HG03460 (cell line): ENCODE data around the gene HTR3B.
"Not testable (repeated sequence)": the region's sequence is repeated elsewhere in the genome, so short reads cannot be mapped to it uniquely, and the experiment has no call there.

ENCODE experiments used
- ATAC-seq: cut with Tn5 transposase; IDR thresholded peaks from one replicate; pipeline ENCODE4 v1.9.1; 2021; ENCODE audit not compliant: unreplicated experiment

Gene HTR3B

DNA sequence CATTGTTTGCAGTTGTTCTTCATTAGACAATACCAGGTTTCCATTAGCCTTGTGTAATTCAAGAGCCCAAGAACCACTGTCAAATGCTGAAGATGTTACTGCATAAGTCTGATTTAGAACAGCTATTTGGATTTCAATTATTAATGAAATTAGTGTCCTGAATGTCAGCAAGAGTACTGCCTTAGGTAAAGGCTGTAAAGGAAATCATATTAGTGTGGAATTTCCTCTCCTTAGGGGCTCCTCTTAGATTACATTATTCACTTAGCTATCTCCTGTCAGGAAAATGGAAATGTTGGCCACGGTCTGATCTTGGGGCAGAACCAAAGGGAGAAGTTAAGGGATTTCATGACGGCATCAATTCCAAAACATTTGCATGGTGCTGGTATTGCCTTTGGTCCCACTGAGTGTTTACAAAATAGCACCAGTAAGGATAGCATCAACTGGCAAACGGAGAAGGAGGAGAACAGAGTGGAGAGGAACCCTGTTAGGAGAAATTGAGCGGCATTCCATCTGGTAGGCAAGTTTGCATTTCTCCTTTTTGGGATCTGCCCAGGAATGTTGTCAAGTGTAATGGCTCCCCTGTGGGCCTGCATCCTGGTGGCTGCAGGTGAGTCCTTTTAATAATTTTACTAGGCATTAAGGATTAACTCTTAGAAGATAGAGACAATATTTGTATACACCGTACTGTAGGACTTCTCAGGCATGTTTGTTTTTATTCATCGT lies at the start of gene HTR3B:
TSS of gene HTR3B (plus strand) at position 418 of the 723 bp plus-strand sequence. CDS start at position 556, 138 bp downstream.
- ATAC-seq: no peak

DNA sequence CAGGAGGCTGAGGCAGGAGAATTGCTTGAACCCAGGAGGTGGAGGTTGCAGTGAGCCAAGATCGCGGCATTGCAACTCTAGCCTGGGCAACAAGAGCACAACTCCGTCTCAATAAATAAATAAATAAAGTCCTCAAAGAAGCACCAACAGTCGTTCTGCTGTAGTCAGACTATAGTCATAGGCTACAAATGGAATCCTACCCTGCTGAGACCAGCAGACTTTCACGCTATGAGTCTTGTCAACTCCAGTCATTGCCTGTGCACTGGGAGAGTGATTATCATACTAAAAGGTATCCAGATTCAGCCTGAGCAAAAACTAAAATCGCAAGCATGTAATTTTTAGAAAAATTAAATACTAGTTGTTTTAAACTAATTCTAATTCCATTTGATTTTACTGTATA lies 48.8 kb upstream of the HTR3B start:
- ATAC-seq: no peak

DNA sequence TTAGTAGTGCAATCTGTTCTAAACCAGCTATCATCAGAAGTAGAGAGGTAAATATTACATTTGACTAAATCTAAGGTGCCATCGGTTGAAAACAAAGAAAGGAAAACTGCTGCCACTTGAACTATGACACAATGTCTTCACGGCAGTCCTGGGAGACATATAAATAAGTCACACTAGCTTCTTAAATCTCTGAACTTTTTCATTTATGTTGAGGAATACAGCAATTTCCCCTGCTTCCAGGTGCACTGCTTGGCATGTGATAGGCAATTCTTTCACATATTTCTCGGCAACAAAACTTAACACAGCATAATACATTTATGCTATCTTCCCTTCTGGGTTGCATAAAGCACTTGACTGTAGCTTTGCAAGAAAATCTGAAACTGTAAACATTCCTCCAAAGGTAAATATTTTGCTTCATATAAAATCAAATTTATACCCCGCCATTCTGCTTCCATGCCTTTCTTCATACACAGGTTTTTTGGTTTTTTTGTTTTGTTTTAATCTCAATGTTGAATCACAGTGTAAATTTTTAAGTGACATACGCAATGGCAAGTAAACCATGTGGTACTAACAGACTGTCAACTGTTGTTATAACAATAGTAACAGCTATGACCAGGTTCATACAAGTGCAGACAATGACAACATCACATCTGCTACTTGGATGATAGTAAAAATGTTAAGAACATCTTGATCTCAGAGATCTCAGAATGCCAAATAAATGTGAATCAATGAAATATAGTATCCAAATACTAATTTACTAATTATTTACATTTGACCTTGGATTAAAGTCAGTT lies 47.4 kb upstream of the HTR3B start:
- no peak for ATAC-seq

DNA sequence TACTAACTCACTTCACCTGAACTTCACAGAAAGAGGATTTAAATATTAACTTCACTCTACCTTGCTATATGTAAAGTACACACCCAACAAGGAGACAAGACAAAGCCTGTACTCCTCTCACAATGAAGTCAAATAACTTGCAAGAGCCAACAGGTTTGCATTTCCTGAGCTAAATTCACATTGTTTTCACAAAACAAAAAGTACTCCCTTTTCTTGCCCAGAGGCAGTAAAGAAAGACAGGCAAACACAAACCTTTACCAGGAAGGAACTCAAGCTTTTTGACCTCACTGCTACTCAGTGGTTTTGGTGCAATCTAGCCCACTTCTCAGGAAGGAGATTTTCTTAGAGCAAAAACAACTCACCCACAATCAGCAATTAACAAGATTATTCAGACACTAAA lies 44.9 kb upstream of the HTR3B start:
- ATAC-seq: no peak

DNA sequence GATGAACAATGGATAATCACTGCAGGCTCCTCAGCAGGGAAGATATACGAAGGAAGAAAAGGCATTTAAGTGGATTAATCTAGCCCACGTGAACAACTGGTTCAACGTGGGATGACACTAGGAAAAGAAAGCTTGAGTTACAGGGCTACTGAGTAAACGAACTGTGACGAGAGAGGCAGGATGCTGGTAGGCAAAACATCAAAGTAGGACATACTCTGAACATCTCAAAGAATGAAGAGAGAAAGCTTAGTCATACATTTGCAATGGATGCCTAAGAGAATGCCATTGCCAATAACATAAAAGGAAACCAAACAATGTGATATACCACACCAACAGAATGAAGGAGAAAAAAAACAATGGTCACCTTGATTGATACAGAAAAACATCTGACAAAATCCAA lies 42.2 kb upstream of the HTR3B start:
- no peak for ATAC-seq

- ATAC-seq: no peak
These were observed 40.2 kb upstream of the HTR3B start for GRCh38 chr11:113864410-113864809.

DNA sequence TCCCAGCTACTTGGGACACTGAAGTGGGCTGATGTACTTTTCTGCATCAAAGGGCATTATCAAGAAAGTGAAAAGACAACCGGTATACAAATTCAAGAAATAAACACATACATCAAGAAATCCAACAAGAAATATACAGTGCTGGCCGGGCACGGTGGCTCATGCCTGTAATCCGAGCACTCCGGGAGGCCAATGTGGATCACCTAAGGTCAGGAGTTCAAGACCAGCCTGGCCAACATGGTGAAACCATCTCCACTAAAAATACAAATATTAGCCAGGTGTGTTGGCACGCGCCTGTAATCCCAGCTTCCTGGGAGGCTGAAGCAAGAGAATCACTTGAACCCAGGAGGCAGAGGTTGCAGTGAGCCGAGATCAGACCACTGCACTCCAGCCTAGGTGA lies 38.7 kb upstream of the HTR3B start:
- ATAC-seq: no peak

DNA sequence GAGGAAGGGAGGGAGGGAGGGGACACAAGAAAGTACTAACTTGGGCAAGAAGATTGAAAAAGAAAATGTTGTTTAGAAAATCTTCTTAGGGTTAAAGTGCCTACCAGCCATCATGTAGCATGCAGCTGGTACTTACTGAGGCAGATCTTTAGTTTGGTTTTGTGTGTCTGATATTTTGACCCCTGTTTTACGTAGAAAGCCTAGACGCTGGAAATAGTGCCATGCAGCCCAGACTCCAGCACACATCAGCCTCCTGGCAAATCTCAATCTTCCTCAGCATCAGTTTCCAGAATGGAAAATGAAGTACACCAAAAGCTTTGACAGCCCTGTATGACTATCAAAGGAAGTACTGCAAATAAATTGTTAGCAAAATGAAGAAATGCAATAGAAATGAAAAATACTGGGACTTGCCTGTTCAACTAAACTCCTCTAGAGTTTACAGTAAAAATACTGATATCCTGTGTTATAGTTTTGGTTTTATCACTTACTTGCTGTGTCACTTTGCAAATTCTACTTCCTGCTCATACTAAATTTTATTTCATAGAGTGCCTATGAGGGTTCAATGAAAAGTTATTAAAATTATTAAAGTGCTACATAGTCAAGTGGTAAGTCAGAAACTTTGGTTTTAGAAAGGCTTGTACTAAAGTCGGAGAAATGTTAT lies 36.6 kb upstream of the HTR3B start:
- no peak for ATAC-seq

DNA sequence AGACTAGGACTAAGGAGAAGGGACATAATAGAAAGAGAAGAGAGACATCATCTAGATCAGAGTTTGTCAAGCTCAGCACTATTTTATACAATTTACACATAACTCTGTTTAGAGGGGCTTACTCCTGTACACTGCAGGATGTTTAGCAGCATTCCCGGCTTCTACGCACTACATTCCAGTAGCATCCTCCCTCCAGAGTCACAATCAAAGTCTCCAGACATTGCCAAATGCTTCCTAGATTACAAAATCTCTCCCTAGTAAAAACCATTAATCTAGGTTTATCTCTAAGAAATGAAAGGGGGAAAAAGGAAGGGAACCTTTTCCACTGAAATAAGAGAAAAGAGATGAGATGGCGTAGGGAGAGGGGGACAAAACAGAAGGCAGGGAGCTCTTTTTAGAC lies 33.3 kb upstream of the HTR3B start:
- ATAC-seq: no peak

DNA sequence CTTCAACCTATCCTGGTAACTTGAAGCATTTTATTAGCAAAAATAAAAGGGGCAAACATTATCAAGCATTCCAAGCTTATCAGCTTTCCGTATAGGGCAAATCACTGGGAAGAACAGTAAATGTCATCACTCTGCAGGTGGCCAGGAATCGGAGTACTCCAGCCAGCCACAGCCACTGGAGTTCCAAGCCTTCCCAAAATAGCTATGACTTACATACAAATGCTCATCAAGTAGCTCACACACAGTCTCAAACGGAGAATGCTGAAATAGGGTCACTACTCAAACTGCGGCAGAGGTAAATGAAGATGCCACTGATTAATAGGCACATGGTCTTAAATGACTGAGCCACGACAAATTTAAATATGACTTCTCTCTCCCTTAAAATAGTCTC lies 31.4 kb upstream of the HTR3B start:
- no peak for ATAC-seq

DNA sequence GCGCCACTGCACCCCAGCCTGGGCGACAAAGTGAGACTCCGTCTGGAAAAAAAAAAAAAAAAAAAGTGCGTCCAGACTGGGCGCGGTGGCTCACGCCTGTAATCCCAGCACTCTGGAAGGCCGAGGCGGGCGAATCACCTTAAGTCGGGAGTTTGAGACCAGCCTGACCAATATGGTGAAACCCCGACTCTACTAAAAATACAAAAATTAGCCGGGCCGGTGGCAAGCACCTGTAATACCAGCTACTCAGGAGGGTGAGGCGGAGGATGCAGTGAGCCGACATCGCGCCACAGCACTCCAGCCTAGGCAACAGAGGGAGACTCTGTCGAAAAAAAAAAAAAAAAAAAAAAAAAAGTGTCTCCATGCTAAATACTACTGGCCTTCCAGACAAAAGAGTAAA lies 30.5 kb upstream of the HTR3B start:
- ATAC-seq: no peak

DNA sequence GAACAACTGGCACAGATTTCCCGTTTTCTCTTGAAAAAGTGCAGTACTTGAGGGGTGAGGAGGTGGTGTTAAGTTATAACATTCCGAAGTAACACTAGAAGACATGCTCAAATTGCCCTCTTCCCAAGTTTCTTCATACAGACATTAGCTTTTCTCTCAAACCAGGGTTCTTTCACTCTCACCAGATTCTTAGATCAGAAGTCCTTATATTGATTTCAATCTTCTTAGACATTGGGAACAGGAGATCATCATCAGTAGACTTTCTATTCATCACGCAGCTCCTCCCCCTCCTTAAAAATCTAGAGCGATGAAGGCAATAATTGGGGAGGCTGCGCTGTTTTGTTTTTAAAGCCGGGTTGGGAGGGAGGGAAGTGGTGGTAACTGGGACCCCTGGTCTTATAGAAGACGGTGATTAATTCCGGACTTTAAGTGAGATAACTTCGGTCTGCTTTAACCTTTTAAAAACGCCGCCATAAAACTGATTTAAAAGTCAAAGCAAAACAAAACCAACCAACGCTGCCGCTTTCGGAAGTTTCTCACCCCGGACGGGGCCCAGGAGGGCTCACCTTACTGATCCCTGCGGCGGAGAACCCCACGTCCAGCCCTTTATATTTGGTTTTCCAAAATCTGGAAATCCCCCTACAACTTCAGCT lies 29.9 kb upstream of the HTR3B start:
- ATAC-seq: peak; percentile 33

GRCh38 chr11:113875234-113876073 lies 29.1 kb upstream of the HTR3B start, which contains the start of gene USP28:
TSS of gene USP28 (minus strand) at chr11:113875572. CDS start at chr11:113875501, 71 bp downstream.
- ATAC-seq: peak; percentile 87

DNA sequence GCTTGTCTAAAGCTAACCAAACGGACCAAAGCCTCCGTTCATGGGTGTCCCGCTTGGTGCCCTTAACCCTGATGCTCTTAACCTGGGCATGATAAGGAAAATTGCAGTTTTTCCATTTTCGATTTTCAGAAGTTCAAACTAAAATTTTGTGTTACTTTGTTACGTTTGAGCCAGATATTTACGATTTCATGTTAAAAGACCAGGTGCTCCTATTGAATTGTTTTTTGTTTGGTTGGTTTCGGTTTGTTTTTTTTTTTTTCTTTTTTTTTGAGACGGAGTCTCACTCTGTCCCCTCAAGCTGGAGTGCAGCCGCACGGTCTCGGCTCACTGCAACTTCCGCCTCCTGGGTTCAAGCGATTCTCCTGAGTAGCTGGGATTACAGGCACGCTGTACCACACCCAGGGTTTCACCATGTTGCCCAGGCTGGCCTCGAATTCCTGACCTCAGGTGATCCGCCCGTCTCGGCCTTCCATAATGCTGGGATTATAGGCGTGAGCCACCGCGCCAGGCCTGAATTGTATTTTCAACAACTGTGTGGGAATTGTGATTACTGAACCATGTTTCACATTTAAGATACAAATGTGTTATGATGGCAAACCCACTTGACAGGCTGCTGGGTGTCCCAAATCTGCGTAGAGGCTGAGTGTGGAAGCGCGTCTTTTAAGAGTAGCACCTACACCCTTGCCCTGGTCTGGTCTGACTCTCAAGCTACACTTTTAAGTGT lies 28.4 kb upstream of the HTR3B start:
- no peak for ATAC-seq

- no peak for ATAC-seq
These were observed 27.6 kb upstream of the HTR3B start for GRCh38 chr11:113876798-113877669.

DNA sequence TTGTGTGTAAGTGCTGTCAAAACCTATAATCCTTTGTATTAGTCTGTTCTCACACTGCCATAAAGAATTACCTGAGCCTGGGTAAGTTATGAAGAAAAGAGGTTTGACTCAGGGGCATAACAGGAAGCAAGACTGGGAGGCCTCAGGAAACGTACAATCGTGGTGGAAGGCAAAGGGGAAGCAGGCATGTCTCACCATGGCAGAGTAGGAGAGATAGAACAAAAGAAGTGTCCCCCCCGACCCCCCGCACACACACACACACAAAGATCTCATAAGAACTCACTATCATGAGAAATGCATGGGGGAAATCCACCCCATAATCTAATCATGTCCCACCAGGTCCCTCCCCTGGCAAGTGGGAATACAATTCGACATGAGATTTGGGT lies 26.9 kb upstream of the HTR3B start:
- no peak for ATAC-seq

DNA sequence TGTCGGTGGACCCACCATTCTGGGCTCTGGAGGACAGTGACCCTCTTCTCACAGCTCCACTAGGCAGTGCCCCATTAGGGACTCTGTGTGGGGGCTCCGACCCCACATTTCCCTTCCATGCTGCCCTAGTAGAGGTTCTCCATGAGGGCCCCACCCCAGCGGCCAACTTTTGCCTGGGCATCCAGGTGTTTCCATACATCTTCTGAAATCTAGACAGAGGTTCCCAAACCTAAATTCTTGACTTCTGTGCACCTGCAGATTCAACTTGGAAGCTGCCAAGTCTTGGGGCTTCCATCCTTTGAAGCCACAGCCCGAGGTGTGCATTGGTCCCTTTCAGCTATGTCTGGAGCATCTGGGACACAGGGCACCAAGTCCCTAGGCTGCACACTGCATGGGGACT lies 25.1 kb upstream of the HTR3B start:
- ATAC-seq: not testable (repeated sequence)

- ATAC-seq: no peak
These were observed 23.6 kb upstream of the HTR3B start for GRCh38 chr11:113880971-113881370.

DNA sequence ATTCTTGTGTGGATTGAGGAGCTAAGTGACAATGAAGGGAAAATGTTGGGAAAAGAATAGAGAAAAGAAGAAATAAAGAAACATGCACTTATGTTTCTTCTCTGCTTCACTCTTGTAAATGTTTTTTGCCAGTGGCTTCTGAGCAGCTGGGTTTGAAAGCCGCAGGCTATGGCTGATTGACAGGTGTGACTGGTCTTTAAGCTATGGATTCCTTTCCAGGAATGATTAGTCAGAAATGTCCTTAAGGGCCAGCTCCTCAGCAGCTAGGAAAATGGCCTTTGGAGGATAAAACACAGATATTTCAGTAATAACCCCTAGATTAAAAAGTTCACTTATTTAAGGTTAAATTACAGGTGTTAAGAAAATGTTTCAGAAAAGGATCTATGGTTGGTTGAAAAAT lies 22.7 kb upstream of the HTR3B start:
- ATAC-seq: no peak
